WTC11 (cell line): ENCODE results near the gene KAZN. TPM values are rescaled to one million over a fixed set of nuclear protein-coding genes. Genes with fewer than 3 reads are reported as not detected.

ENCODE experiments used
- ATAC-seq: fragments of 200-7000 bp; cut with Tn5 transposase; 2 replicates; pipeline ENCODE4 v1.10.0; 2021; ENCODE audit warnings: mild to moderate bottlenecking, moderate library complexity
- CTCF ChIA-PET: fragments of 300-600 bp; sonication (Branson Sonifier 250); formaldehyde crosslinking; loops from one replicate; lab custom pipeline; 2021; ENCODE audit warnings: antibody characterized with exemption; lab: Charles Lee
- POLR2A ChIA-PET: fragments of 350-600 bp; sonication (Branson Sonifier 250); formaldehyde crosslinking; loops from one replicate; lab custom pipeline; 2021; ENCODE audit warnings: antibody characterized with exemption; lab: Charles Lee
- DNase-seq: peaks from one replicate; pipeline ENCODE4 v3.0.0; 2021; ENCODE audit warnings: low spot score
- H3K27ac Mint-ChIP-seq: 2 replicates; pipeline ENCODE4 v1.8.0; 2021; ENCODE audit warnings: mixed read lengths
- H3K27me3 Mint-ChIP-seq: 2 replicates; pipeline ENCODE4 v1.8.0; 2021; ENCODE audit warnings: low read depth, mild to moderate bottlenecking, moderate library complexity, mixed read lengths
- H3K36me3 Mint-ChIP-seq: 2 replicates; pipeline ENCODE4 v1.8.0; 2021; ENCODE audit warnings: mixed read lengths
- H3K4me1 Mint-ChIP-seq: 2 replicates; pipeline ENCODE4 v1.8.0; 2022; ENCODE audit warnings: mixed read lengths
- H3K4me3 Mint-ChIP-seq: 2 replicates; pipeline ENCODE4 v1.8.0; 2021; ENCODE audit warnings: mild to moderate bottlenecking, moderate library complexity, mixed read lengths
- H3K9me3 Mint-ChIP-seq: 2 replicates; pipeline ENCODE4 v1.8.0; 2021; ENCODE audit warnings: mixed read lengths
- AR ChIP-seq: fragments of 250-450 bp; sonication (Bioruptor Pico); IDR thresholded peaks from 2 replicates; pipeline ENCODE4 v1.9.0; 2021; ENCODE audit warnings: mild to moderate bottlenecking
- ATF3 ChIP-seq: sonication (generic); formaldehyde crosslinking; conservative IDR thresholded peaks from 2 replicates; pipeline ENCODE4 v1.8.1; 2022; ENCODE audit warnings: mild to moderate bottlenecking, missing genetic modification reagents
- CBFB ChIP-seq: sonication (generic); formaldehyde crosslinking; IDR thresholded peaks from 2 replicates; pipeline ENCODE4 v1.8.1; 2022; ENCODE audit warnings: mild to moderate bottlenecking, low read depth, missing genetic modification reagents
- HMGA2 ChIP-seq: fragments of 250-450 bp; sonication (Bioruptor Pico); IDR thresholded peaks from 2 replicates; pipeline ENCODE4 v1.4.0; 2021; ENCODE audit warnings: mild to moderate bottlenecking, moderate library complexity
- IRF2 ChIP-seq: sonication (generic); formaldehyde crosslinking; IDR thresholded peaks from 2 replicates; pipeline ENCODE4 v1.8.0; 2022; ENCODE audit warnings: low read depth, missing genetic modification reagents, borderline replicate concordance
- MYBL2 ChIP-seq: sonication (generic); formaldehyde crosslinking; IDR thresholded peaks from 2 replicates; pipeline ENCODE4 v1.8.1; 2023; ENCODE audit warnings: mild to moderate bottlenecking, moderate library complexity, missing genetic modification reagents
- RELA ChIP-seq: sonication (generic); formaldehyde crosslinking; IDR thresholded peaks from 2 replicates; pipeline ENCODE4 v1.8.1; 2022; ENCODE audit warnings: missing genetic modification reagents, mild to moderate bottlenecking, borderline replicate concordance
- SOX15 ChIP-seq: fragments of 250-450 bp; sonication (Bioruptor Pico); IDR thresholded peaks from 2 replicates; pipeline ENCODE4 v1.9.0; 2021; ENCODE audit warnings: mild to moderate bottlenecking
- TCF7 ChIP-seq: sonication (generic); formaldehyde crosslinking; IDR thresholded peaks from 2 replicates; pipeline ENCODE4 v1.8.0; 2022; ENCODE audit warnings: mild to moderate bottlenecking, low read depth, missing genetic modification reagents, moderate library complexity
- USF1 ChIP-seq: sonication (generic); formaldehyde crosslinking; IDR thresholded peaks from 2 replicates; pipeline ENCODE4 v1.8.0; 2022; ENCODE audit warnings: mild to moderate bottlenecking, missing genetic modification reagents
- ZBTB21 ChIP-seq: sonication (generic); formaldehyde crosslinking; IDR thresholded peaks from 2 replicates; pipeline ENCODE4 v1.8.1; 2023; ENCODE audit warnings: mild to moderate bottlenecking, missing genetic modification reagents, borderline replicate concordance
- ZNF138 ChIP-seq: sonication (generic); formaldehyde crosslinking; conservative IDR thresholded peaks from 2 replicates; pipeline ENCODE4 v1.8.1; 2022; ENCODE audit warnings: mild to moderate bottlenecking, moderate library complexity, missing genetic modification reagents
- ZNF396 ChIP-seq: fragments of 250-450 bp; sonication (Bioruptor Pico); IDR thresholded peaks from 2 replicates; pipeline ENCODE4 v1.8.0; 2021; ENCODE audit warnings: mild to moderate bottlenecking, moderate library complexity, borderline replicate concordance
- ZNF416 ChIP-seq: fragments of 250-450 bp; sonication (Bioruptor Pico); IDR thresholded peaks from 2 replicates; pipeline ENCODE4 v1.9.0; 2021; ENCODE audit warnings: mild to moderate bottlenecking, inconsistent platforms
- ZNF512 ChIP-seq: sonication (generic); formaldehyde crosslinking; IDR thresholded peaks from 2 replicates; pipeline ENCODE4 v1.8.1; 2022; ENCODE audit warnings: missing genetic modification reagents, borderline replicate concordance
- ZSCAN18 ChIP-seq: fragments of 250-450 bp; sonication (Bioruptor Pico); IDR thresholded peaks from 2 replicates; pipeline ENCODE4 v2.1.2; 2022; ENCODE audit warnings: mild to moderate bottlenecking, moderate library complexity
- total RNA-seq: library from RNA; stranded (reverse); gene quantifications from 3 replicates; pipeline ENCODE4 v1.2.3, GENCODE V29; 2021
- TF ChIP-seq, protein P1 (sequence below): sonication (generic); formaldehyde crosslinking; IDR thresholded peaks from 2 replicates; pipeline ENCODE4 v1.8.1; 2022; ENCODE audit warnings: low read depth, mild to moderate bottlenecking, moderate library complexity, missing genetic modification reagents, borderline replicate concordance
- TF ChIP-seq, protein P2 (sequence below): sonication (generic); formaldehyde crosslinking; IDR thresholded peaks from 2 replicates; pipeline ENCODE4 v1.8.1; 2023; ENCODE audit warnings: mild to moderate bottlenecking, missing genetic modification reagents
- TF ChIP-seq, protein P3 (sequence below): sonication (generic); formaldehyde crosslinking; IDR thresholded peaks from 2 replicates; pipeline ENCODE4 v1.8.0; 2023; ENCODE audit warnings: mild to moderate bottlenecking, missing genetic modification reagents
- TF ChIP-seq, protein P4 (sequence below): sonication (generic); formaldehyde crosslinking; IDR thresholded peaks from 2 replicates; pipeline ENCODE4 v1.8.1; 2022; ENCODE audit warnings: mild to moderate bottlenecking, missing genetic modification reagents, moderate library complexity, borderline replicate concordance

The KAZN gene
- total RNA-seq, 1 experiment from 2014 or later = 19.9 TPM

DNA sequence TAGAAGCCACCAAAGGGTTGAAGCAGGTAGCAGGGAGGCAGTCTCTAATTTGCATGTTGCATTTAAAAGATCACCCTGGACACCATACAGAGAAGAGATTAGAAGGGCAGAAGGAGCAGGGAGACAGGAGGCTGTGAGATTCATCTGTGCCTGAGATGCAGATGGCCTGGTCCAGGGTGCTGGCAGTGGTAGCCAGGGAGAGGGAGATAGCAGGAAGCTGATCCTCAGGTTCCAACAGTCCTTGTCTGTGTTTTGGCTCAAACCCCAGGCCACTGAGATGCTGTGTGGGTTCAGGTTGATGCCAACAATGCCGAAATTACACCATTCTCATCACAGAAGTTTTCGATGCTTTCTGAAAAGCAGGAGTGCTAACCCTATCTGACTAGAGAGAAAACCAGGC lies 113.7 kb downstream of the KAZN start:
- H3K27me3 Mint-ChIP-seq = peaks cover 2% of the 10 kb centered on the region; the same call in 1 of the 2 replicates
- ChIA-PET POLR2A (interaction anchor here (0.6 kb wide), 1 partner anchor 16 kb away, joined by 5 read pairs; no protein-coding TSS in a partner anchor), CTCF (no interaction called here)
- DNase-seq (no peak), ATAC-seq (no peak)
- H3K9me3 Mint-ChIP-seq = peaks cover 21% of the 10 kb centered on the region
- H3K36me3 Mint-ChIP-seq = peaks cover 25% of the 10 kb centered on the region
- no peak overlapping the region for H3K4me3 Mint-ChIP-seq
- peaks cover 31% of the 10 kb centered on the region for H3K4me1 Mint-ChIP-seq
- H3K27ac Mint-ChIP-seq = no peak overlapping the region
- TF ChIP-seq ZNF396 (CRISPR knock-in tag) = no peak
- no peak for TF ChIP-seq CBFB (CRISPR knock-in tag)
- TF ChIP-seq ZSCAN18 = no peak
- TF ChIP-seq, protein P1, sequence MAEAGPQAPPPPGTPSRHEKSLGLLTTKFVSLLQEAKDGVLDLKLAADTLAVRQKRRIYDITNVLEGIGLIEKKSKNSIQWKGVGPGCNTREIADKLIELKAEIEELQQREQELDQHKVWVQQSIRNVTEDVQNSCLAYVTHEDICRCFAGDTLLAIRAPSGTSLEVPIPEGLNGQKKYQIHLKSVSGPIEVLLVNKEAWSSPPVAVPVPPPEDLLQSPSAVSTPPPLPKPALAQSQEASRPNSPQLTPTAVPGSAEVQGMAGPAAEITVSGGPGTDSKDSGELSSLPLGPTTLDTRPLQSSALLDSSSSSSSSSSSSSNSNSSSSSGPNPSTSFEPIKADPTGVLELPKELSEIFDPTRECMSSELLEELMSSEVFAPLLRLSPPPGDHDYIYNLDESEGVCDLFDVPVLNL = no peak
- TF ChIP-seq MYBL2 (CRISPR knock-in tag) = no peak
- no peak for TF ChIP-seq IRF2 (CRISPR knock-in tag)
- no peak for TF ChIP-seq AR (CRISPR knock-in tag)
- no peak for TF ChIP-seq ZNF416
- TF ChIP-seq, protein P2, sequence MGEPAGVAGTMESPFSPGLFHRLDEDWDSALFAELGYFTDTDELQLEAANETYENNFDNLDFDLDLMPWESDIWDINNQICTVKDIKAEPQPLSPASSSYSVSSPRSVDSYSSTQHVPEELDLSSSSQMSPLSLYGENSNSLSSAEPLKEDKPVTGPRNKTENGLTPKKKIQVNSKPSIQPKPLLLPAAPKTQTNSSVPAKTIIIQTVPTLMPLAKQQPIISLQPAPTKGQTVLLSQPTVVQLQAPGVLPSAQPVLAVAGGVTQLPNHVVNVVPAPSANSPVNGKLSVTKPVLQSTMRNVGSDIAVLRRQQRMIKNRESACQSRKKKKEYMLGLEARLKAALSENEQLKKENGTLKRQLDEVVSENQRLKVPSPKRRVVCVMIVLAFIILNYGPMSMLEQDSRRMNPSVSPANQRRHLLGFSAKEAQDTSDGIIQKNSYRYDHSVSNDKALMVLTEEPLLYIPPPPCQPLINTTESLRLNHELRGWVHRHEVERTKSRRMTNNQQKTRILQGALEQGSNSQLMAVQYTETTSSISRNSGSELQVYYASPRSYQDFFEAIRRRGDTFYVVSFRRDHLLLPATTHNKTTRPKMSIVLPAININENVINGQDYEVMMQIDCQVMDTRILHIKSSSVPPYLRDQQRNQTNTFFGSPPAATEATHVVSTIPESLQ (CRISPR knock-in tag) = no peak
- TF ChIP-seq, protein P3, sequence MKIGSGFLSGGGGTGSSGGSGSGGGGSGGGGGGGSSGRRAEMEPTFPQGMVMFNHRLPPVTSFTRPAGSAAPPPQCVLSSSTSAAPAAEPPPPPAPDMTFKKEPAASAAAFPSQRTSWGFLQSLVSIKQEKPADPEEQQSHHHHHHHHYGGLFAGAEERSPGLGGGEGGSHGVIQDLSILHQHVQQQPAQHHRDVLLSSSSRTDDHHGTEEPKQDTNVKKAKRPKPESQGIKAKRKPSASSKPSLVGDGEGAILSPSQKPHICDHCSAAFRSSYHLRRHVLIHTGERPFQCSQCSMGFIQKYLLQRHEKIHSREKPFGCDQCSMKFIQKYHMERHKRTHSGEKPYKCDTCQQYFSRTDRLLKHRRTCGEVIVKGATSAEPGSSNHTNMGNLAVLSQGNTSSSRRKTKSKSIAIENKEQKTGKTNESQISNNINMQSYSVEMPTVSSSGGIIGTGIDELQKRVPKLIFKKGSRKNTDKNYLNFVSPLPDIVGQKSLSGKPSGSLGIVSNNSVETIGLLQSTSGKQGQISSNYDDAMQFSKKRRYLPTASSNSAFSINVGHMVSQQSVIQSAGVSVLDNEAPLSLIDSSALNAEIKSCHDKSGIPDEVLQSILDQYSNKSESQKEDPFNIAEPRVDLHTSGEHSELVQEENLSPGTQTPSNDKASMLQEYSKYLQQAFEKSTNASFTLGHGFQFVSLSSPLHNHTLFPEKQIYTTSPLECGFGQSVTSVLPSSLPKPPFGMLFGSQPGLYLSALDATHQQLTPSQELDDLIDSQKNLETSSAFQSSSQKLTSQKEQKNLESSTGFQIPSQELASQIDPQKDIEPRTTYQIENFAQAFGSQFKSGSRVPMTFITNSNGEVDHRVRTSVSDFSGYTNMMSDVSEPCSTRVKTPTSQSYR = no peak
- no peak for TF ChIP-seq ZBTB21 (CRISPR knock-in tag)
- no peak for TF ChIP-seq ATF3 (CRISPR knock-in tag)
- no peak for TF ChIP-seq USF1 (CRISPR knock-in tag)
- TF ChIP-seq ZNF138 (CRISPR knock-in tag) = no peak
- TF ChIP-seq HMGA2 (CRISPR knock-in tag) = no peak
- TF ChIP-seq ZNF512 (CRISPR knock-in tag) = no peak
- no peak for TF ChIP-seq TCF7 (CRISPR knock-in tag)
- TF ChIP-seq, protein P4, sequence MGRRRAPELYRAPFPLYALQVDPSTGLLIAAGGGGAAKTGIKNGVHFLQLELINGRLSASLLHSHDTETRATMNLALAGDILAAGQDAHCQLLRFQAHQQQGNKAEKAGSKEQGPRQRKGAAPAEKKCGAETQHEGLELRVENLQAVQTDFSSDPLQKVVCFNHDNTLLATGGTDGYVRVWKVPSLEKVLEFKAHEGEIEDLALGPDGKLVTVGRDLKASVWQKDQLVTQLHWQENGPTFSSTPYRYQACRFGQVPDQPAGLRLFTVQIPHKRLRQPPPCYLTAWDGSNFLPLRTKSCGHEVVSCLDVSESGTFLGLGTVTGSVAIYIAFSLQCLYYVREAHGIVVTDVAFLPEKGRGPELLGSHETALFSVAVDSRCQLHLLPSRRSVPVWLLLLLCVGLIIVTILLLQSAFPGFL (CRISPR knock-in tag) = no peak
- TF ChIP-seq SOX15 (CRISPR knock-in tag) = no peak
- no peak for TF ChIP-seq RELA (CRISPR knock-in tag)
